NOMO-1 (cell line): ENCODE data around the gene FGF2.
"Not testable (repeated sequence)": the region's sequence is repeated elsewhere in the genome, so short reads cannot be mapped to it uniquely, and the experiment has no call there.

Source experiments
- DNase-seq, 2 experiments: peaks; one replicate each; lab custom pipeline; 2025; ENCODE audit not compliant: unreplicated experiment in 2 of 2; lab: John Stamatoyannopoulos, UW

FGF2 gene

GRCh38 chr4:122844391-122844790 is 17.8 kb downstream of the FGF2 start:
- DNase-seq, result not testable (repeated sequence)

- DNase-seq, result no peak
These were observed 18.4 kb downstream of the FGF2 start for GRCh38 chr4:122845066-122845465.

- DNase-seq, result no peak
These were observed 19.1 kb downstream of the FGF2 start for GRCh38 chr4:122845760-122846159.

GRCh38 chr4:122847931-122848330 is 21.3 kb downstream of the FGF2 start:
- no peak for DNase-seq

- DNase-seq, result not testable (repeated sequence)
These were observed 23.2 kb downstream of the FGF2 start for GRCh38 chr4:122849789-122850188.

GRCh38 chr4:122851568-122851967 is 24.9 kb downstream of the FGF2 start:
- DNase-seq, result no peak

- no peak for DNase-seq
These were observed 28.1 kb downstream of the FGF2 start for GRCh38 chr4:122854447-122855352.

GRCh38 chr4:122855353-122855890 is 28.8 kb downstream of the FGF2 start:
- no peak for DNase-seq

- no peak for DNase-seq
These were observed 30.5 kb downstream of the FGF2 start for GRCh38 chr4:122857160-122857559.

GRCh38 chr4:122858705-122859104 is 32.1 kb downstream of the FGF2 start:
- no peak for DNase-seq

- DNase-seq, result no peak
These were observed 34.7 kb downstream of the FGF2 start for GRCh38 chr4:122861172-122861943.

GRCh38 chr4:122863639-122864038 is 37.0 kb downstream of the FGF2 start:
- DNase-seq, result no peak

GRCh38 chr4:122865425-122865824 is 38.8 kb downstream of the FGF2 start:
- DNase-seq, result no peak

GRCh38 chr4:122868235-122868634 is 41.6 kb downstream of the FGF2 start:
- not testable (repeated sequence) for DNase-seq

GRCh38 chr4:122873146-122873545 is 46.5 kb downstream of the FGF2 start:
- DNase-seq, result no peak

GRCh38 chr4:122873821-122874593 is 47.4 kb downstream of the FGF2 start:
- no peak for DNase-seq

GRCh38 chr4:122875949-122876348 is 49.3 kb downstream of the FGF2 start:
- no peak for DNase-seq

GRCh38 chr4:122876456-122876855 is 49.8 kb downstream of the FGF2 start:
- DNase-seq, result no peak

GRCh38 chr4:122879001-122879400 is 52.4 kb downstream of the FGF2 start:
- DNase-seq, result no peak

- no peak for DNase-seq
These were observed 56.5 kb downstream of the FGF2 start for GRCh38 chr4:122882857-122883735.
